A172 (cell line): ENCODE data around the gene CCNB1. TPM values are rescaled to one million over a fixed set of nuclear protein-coding genes. Genes with fewer than 3 reads are reported as not detected.

Experiments used
- total RNA-seq: library from RNA; depleted of rRNA; stranded (reverse); fragments of >200 nt; shearing (Covaris generic); gene quantifications from 2 replicates; pipeline ENCODE4 v1.2.3, GENCODE V29; 2014; rRNA removed

Gene CCNB1
- total RNA-seq, 1 experiment from 2014 or later, result 458 TPM

Other genes with a start within 250 kb of the CCNB1 start
- 88.0 and 93.4 TPM in 2 replicates for gene SLC30A5, start 73.1 kb upstream of the CCNB1 start, total RNA-seq
- 87.3 and 102 TPM in 2 replicates for gene CENPH, start 22.4 kb downstream of the CCNB1 start, total RNA-seq
- gene CDK7, start 67.7 kb downstream of the CCNB1 start, total RNA-seq, result 90.1 and 96.2 TPM in 2 replicates
- gene CCDC125, start 165.7 kb downstream of the CCNB1 start, total RNA-seq, result 3.5 and 6.6 TPM in 2 replicates
- gene AK6, start 202.4 kb downstream of the CCNB1 start, total RNA-seq, result 55.5 and 79.6 TPM in 2 replicates
- 120 and 139 TPM in 2 replicates for gene TAF9, start 202.4 kb downstream of the CCNB1 start, total RNA-seq
- gene RAD17, start 202.7 kb downstream of the CCNB1 start, total RNA-seq, result 38.5 and 44.9 TPM in 2 replicates
- not detected in 2 replicates for gene MARVELD2, start 248.0 kb downstream of the CCNB1 start, total RNA-seq